ENCODE results near the gene LCE2C. TPM values are rescaled to one million over a fixed set of nuclear protein-coding genes. Genes with fewer than 3 reads are reported as not detected.
"Not testable (repeated sequence)": the region's sequence is repeated elsewhere in the genome, so short reads cannot be mapped to it uniquely, and the experiment has no call there.

LCE2C gene, protein sequence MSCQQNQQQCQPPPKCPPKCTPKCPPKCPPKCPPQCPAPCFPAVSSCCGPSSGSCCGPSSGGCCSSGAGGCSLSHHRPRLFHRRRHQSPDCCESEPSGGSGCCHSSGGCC
- total RNA-seq (not detected), polyA plus RNA-seq (not detected)
- long read RNA-seq, donor 1: 0 reads
- long read RNA-seq, donor 2: 0 reads
- long read RNA-seq, donor 3: 0 reads

GRCh38 chr1:152674983-152675382 lies at the start of gene LCE2C:
LCE2C (plus strand) TSS chr1:152675279; CDS start chr1:152676016, 737 bp downstream.
- H3K36me3 ChIP-seq; H3K27ac ChIP-seq; intact Hi-C loops (cut with DNase I); H3K27me3 ChIP-seq; H3K4me3 ChIP-seq; DNase-seq; H3K4me1 ChIP-seq (ENCODE audit: insufficient read depth); H3K9me3 ChIP-seq: not testable (repeated sequence)
- WGBS, 3 donors: 81 to 87% (median 84%) methylated on average over 3 of the region's 3 CpGs

DNA sequence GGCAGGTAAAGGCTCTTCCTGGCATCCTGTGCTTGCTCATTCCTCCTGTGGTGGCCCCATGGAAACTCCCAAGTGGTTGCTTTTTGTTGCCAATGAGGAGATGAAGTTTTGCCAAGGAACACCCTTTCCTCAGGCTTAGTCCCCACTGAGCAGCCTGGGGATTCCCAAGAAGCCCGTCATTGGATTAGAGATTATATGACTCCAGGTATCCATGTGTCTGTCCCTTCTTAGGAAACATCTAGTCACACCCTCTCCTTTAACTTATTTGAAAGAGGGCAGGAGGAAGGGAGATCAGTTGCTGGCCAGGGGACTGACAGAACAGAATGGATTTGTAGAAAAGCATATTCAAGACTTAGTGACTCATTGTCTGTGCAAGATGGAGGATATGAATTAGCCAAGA lies 48.3 kb upstream of the LCE2C start:
- H3K9me3 ChIP-seq: no peaks in the 10 kb centered on the region
- no peak overlapping the region for H3K27ac ChIP-seq
- TF ChIP-seq, protein P1, sequence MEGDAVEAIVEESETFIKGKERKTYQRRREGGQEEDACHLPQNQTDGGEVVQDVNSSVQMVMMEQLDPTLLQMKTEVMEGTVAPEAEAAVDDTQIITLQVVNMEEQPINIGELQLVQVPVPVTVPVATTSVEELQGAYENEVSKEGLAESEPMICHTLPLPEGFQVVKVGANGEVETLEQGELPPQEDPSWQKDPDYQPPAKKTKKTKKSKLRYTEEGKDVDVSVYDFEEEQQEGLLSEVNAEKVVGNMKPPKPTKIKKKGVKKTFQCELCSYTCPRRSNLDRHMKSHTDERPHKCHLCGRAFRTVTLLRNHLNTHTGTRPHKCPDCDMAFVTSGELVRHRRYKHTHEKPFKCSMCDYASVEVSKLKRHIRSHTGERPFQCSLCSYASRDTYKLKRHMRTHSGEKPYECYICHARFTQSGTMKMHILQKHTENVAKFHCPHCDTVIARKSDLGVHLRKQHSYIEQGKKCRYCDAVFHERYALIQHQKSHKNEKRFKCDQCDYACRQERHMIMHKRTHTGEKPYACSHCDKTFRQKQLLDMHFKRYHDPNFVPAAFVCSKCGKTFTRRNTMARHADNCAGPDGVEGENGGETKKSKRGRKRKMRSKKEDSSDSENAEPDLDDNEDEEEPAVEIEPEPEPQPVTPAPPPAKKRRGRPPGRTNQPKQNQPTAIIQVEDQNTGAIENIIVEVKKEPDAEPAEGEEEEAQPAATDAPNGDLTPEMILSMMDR (IDR thresholded peaks at IDR 0.05): no peak
- TF ChIP-seq EP300 (IDR thresholded peaks at IDR 0.05): no peak
- peaks cover 12% of the 10 kb centered on the region for H3K4me1 ChIP-seq (ENCODE audit: insufficient read depth)
- intact Hi-C loops (cut with DNase I): no loop called here
- whole genome bisulfite sequencing, 3 donors: 82 to 86% (median 83%) methylated on average over 1 of the region's 1 CpG
- no peak overlapping the region for H3K4me3 ChIP-seq
- no peaks in the 10 kb centered on the region for H3K36me3 ChIP-seq
- no peak for DNase-seq
- no peaks in the 10 kb centered on the region for H3K27me3 ChIP-seq

GRCh38 chr1:152630596-152630995 lies 44.5 kb upstream of the LCE2C start:
- intact Hi-C loops (cut with DNase I): no loop called here
- whole genome bisulfite sequencing, 3 donors: 88 to 93% (median 92%) methylated on average over 3 of the region's 3 CpGs
- Histone ChIP-seq H3K4me3 (no peak overlapping the region), H3K27me3 (no peaks in the 10 kb centered on the region), H3K9me3 (no peaks in the 10 kb centered on the region), H3K4me1 (ENCODE audit: insufficient read depth) (no peaks in the 10 kb centered on the region), H3K27ac (no peak overlapping the region), H3K36me3 (no peaks in the 10 kb centered on the region)
- DNase-seq: no peak
- TF ChIP-seq, protein P1 (IDR thresholded peaks at IDR 0.05): no peak
- no peak for TF ChIP-seq POLR2A (IDR thresholded peaks at IDR 0.05)
- no peak for TF ChIP-seq EP300 (IDR thresholded peaks at IDR 0.05)

DNA sequence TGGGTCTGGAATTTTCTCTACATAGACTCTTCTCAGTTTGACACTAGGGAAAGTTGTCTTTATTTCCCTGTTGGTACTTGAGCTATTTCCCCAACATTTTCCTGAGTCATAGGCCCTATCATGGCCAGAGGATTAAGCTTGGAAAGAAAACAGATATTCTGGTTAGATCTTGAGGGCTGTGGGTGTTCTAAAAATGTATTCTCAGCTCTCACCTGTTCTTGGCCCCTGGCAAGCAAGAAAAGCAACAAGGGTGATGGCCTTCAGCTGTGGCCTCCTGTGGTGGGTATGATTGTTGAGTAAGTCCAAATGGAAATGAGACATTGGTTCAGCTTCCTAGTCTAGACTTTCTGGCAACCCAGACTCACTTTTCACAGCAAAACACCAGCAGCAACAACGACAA lies 34.7 kb upstream of the LCE2C start:
- no peaks in the 10 kb centered on the region for H3K27me3 ChIP-seq
- H3K36me3 ChIP-seq: no peaks in the 10 kb centered on the region
- H3K4me1 ChIP-seq (ENCODE audit: insufficient read depth): no peaks in the 10 kb centered on the region
- DNase-seq: no peak
- no peak overlapping the region for H3K4me3 ChIP-seq
- no peak overlapping the region for H3K27ac ChIP-seq
- intact Hi-C loops (cut with DNase I): no loop called here
- WGBS, 3 donors: 38 to 76% (median 60%) methylated on average over 1 of the region's 1 CpG
- no peaks in the 10 kb centered on the region for H3K9me3 ChIP-seq
- TF ChIP-seq, protein P1 (IDR thresholded peaks at IDR 0.05): no peak

DNA sequence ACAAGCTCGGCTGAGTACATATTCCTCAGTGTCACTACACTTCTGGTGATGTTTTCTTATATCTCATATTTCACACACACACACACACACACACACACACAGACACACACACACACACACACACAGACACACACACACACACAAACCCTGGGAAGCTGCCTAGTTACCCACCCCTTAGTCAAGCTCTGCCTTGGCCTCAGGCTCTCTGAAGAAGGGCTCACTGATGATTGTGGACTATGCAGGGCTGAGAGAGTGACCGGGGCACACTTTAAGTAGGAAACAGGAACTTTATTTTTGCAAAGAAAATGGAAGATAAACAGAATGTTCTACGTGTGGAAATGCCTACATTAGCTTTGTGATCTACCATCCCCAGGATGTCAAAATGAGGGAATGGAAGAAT lies 31.1 kb upstream of the LCE2C start:
- no peaks in the 10 kb centered on the region for H3K9me3 ChIP-seq
- DNase-seq: no peak
- H3K27ac ChIP-seq: no peak overlapping the region
- TF ChIP-seq EP300 (IDR thresholded peaks at IDR 0.05) (no peak), POLR2A (IDR thresholded peaks at IDR 0.05) (no peak)
- TF ChIP-seq, protein P1 (IDR thresholded peaks at IDR 0.05): no peak
- no peaks in the 10 kb centered on the region for H3K4me1 ChIP-seq (ENCODE audit: insufficient read depth)
- H3K36me3 ChIP-seq: no peaks in the 10 kb centered on the region
- H3K4me3 ChIP-seq: no peak overlapping the region
- intact Hi-C loops (cut with DNase I): no loop called here
- WGBS, 3 donors: 29 to 56% (median 48%) methylated on average over 3 of the region's 3 CpGs
- no peaks in the 10 kb centered on the region for H3K27me3 ChIP-seq

Measured in ovary (tissue), 10 donors.